ENCODE data around the gene CELA1. TPM values are rescaled to one million over a fixed set of nuclear protein-coding genes. Genes with fewer than 3 reads are reported as not detected.

The CELA1 gene
- total and polyA plus RNA-seq, 10 of the 15 experiments (the other 5 are each of a cell fraction or from before 2014, with no cell fraction given) = not detected

DNA sequence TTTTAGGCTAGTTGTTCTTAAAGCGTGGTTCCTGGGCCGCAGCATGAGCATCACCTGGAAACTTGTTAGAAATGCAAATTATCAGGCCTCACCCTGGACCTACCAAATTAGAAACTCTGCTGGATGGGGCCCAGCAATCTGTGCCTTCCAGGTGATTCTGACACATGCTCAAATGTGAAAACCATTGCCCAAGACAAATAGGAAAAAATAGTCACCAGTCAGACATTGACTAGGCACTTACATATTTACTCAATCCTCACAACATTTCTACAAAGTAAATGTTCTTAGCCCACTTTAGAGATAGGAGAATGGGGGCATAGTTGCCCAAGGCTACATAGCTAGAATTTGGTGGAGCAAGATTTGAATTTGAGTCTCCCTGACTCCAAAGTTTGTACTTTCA lies 3.3 kb downstream of the CELA1 start:
- Histone ChIP-seq H3K9ac (ENCODE audit: control insufficient read depth, insufficient read depth, low read length) (no peak overlapping the region), H3K27ac (ENCODE audit: control insufficient read depth, insufficient read depth) (no peak overlapping the region), H3K4me1 (ENCODE audit: control insufficient read depth, insufficient read depth, low read length) (peaks cover 20% of the 10 kb centered on the region), H3K27me3 (replicated peaks in 1 of 2; ENCODE audit: control insufficient read depth in 2 of 2, insufficient read depth in 2 of 2, low read length in 1 of 2) (no peaks in the 10 kb centered on the region), H3K4me3 (no peak overlapping the region), H3K9me3 (replicated peaks; ENCODE audit: control insufficient read depth, insufficient read depth, low read length) (no peaks in the 10 kb centered on the region), H3K36me3 (ENCODE audit: control insufficient read depth in 2 of 2, insufficient read depth in 2 of 2, low read length in 1 of 2) (no peaks in the 10 kb centered on the region), H3K79me2 (ENCODE audit: control insufficient read depth, insufficient read depth, low read length) (no peaks in the 10 kb centered on the region), H3K4me2 (ENCODE audit: control insufficient read depth, insufficient read depth) (peak overlapping the region; percentile 53), H4K20me1 (ENCODE audit: control insufficient read depth, insufficient read depth) (no peaks in the 10 kb centered on the region), H2AFZ (ENCODE audit: control insufficient read depth, low read depth, low read length) (no peak overlapping the region)
- 0% methylated on average over 2 of the region's 2 CpGs for WGBS (ENCODE audit: insufficient coverage, insufficient replicate concordance, low lambda C conversion rate, missing lambda C conversion rate)
- ChIA-PET SMC1A (ENCODE audit: uncharacterized antibody, unreplicated experiment) (interaction anchor here (0.7 to 4.4 kb wide), 7 partner anchors 7 to 1206 kb away, joined by 3 to 58 read pairs (median 4); partner anchors contain the start of gene BIN2), POLR2A (interaction anchor here (0.7 to 1.2 kb wide), 2 partner anchors 79 to 236 kb away, joined by 3 read pairs; no protein-coding TSS in a partner anchor), RAD21 (ENCODE audit: unreplicated experiment) (interaction anchor here (1.7 to 3.0 kb wide), 2 partner anchors 24 to 518 kb away, joined by 4 to 22 read pairs; no protein-coding TSS in a partner anchor), CTCF (interaction anchor here (0.7 to 6.5 kb wide), 7 partner anchors 22 to 577 kb away, joined by 3 to 93 read pairs (median 54); partner anchors contain the start of genes LETMD1 and SMAGP)
- intact Hi-C loops (cut with micrococcal nuclease; ENCODE audit: unreplicated experiment) (no loop called here), in situ Hi-C loops (cut with MboI) (loop anchor here (5.0 kb wide), 2 partner anchors 76 to 296 kb away; partner anchors contain the start of gene LETMD1)
- TF ChIP-seq, protein P1, sequence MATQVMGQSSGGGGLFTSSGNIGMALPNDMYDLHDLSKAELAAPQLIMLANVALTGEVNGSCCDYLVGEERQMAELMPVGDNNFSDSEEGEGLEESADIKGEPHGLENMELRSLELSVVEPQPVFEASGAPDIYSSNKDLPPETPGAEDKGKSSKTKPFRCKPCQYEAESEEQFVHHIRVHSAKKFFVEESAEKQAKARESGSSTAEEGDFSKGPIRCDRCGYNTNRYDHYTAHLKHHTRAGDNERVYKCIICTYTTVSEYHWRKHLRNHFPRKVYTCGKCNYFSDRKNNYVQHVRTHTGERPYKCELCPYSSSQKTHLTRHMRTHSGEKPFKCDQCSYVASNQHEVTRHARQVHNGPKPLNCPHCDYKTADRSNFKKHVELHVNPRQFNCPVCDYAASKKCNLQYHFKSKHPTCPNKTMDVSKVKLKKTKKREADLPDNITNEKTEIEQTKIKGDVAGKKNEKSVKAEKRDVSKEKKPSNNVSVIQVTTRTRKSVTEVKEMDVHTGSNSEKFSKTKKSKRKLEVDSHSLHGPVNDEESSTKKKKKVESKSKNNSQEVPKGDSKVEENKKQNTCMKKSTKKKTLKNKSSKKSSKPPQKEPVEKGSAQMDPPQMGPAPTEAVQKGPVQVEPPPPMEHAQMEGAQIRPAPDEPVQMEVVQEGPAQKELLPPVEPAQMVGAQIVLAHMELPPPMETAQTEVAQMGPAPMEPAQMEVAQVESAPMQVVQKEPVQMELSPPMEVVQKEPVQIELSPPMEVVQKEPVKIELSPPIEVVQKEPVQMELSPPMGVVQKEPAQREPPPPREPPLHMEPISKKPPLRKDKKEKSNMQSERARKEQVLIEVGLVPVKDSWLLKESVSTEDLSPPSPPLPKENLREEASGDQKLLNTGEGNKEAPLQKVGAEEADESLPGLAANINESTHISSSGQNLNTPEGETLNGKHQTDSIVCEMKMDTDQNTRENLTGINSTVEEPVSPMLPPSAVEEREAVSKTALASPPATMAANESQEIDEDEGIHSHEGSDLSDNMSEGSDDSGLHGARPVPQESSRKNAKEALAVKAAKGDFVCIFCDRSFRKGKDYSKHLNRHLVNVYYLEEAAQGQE (IDR thresholded peaks at IDR 0.05; ENCODE audit: low read depth, low read length) = no peak
- no peak for TF ChIP-seq BACH1 (IDR thresholded peaks at IDR 0.05; ENCODE audit: borderline replicate concordance)
- TF ChIP-seq LARP7 (IDR thresholded peaks at IDR 0.05) = no peak
- no peak for TF ChIP-seq NFYA (IDR thresholded peaks at IDR 0.05; ENCODE audit: borderline replicate concordance, low read depth, low read length)
- no peak for TF ChIP-seq MYB (IDR thresholded peaks at IDR 0.05; ENCODE audit: borderline replicate concordance, low read depth, low read length)
- TF ChIP-seq NFXL1 (IDR thresholded peaks at IDR 0.05; ENCODE audit: borderline replicate concordance) = no peak
- no peak for TF ChIP-seq TCF3 (IDR thresholded peaks at IDR 0.05; ENCODE audit: borderline replicate concordance, insufficient read depth, low read depth, low read length)
- no peak for TF ChIP-seq TAF1 (IDR thresholded peaks at IDR 0.05; ENCODE audit: borderline replicate concordance, low read depth, low read length)
- TF ChIP-seq SIX5 (IDR thresholded peaks at IDR 0.05; ENCODE audit: low read depth, low read length, severe bottlenecking) = no peak
- TF ChIP-seq, protein P2, sequence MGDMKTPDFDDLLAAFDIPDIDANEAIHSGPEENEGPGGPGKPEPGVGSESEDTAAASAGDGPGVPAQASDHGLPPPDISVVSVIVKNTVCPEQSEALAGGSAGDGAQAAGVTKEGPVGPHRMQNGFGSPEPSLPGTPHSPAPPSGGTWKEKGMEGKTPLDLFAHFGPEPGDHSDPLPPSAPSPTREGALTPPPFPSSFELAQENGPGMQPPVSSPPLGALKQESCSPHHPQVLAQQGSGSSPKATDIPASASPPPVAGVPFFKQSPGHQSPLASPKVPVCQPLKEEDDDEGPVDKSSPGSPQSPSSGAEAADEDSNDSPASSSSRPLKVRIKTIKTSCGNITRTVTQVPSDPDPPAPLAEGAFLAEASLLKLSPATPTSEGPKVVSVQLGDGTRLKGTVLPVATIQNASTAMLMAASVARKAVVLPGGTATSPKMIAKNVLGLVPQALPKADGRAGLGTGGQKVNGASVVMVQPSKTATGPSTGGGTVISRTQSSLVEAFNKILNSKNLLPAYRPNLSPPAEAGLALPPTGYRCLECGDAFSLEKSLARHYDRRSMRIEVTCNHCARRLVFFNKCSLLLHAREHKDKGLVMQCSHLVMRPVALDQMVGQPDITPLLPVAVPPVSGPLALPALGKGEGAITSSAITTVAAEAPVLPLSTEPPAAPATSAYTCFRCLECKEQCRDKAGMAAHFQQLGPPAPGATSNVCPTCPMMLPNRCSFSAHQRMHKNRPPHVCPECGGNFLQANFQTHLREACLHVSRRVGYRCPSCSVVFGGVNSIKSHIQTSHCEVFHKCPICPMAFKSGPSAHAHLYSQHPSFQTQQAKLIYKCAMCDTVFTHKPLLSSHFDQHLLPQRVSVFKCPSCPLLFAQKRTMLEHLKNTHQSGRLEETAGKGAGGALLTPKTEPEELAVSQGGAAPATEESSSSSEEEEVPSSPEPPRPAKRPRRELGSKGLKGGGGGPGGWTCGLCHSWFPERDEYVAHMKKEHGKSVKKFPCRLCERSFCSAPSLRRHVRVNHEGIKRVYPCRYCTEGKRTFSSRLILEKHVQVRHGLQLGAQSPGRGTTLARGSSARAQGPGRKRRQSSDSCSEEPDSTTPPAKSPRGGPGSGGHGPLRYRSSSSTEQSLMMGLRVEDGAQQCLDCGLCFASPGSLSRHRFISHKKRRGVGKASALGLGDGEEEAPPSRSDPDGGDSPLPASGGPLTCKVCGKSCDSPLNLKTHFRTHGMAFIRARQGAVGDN (IDR thresholded peaks at IDR 0.05) = no peak
- BruUV-seq (replicated peaks) = no TSS peak
- ATAC-seq (peak; percentile 19; the same call in 2 of the 3 replicates), FAIRE-seq (no peak), DNase-seq (ENCODE audit: low read depth, low spot score) (no peak)
